ENCODE data around the gene ZNF417.
"Not testable (repeated sequence)": the region's sequence is repeated elsewhere in the genome, so short reads cannot be mapped to it uniquely, and the experiment has no call there.

Gene ZNF417

GRCh38 chr19:57869655-57870054, 46.7 kb downstream of the ZNF417 start:
- DNase-seq (ENCODE audit: low spot score in 2 of 2); H3K27me3 Mint-ChIP-seq; ATAC-seq (ENCODE audit: low read depth); H3K4me1 Mint-ChIP-seq; H3K4me3 Mint-ChIP-seq; H3K27ac Mint-ChIP-seq; H3K9me3 Mint-ChIP-seq: not testable (repeated sequence)
- H3K36me3 Mint-ChIP-seq: peaks cover 45% of the 10 kb centered on the region

- H3K4me1 Mint-ChIP-seq: no peaks in the 10 kb centered on the region
- peaks cover 3% of the 10 kb centered on the region for H3K9me3 Mint-ChIP-seq
- no peak overlapping the region for H3K4me3 Mint-ChIP-seq
- no peaks in the 10 kb centered on the region for H3K27me3 Mint-ChIP-seq
- no peak overlapping the region for H3K27ac Mint-ChIP-seq
- H3K36me3 Mint-ChIP-seq: peaks cover 35% of the 10 kb centered on the region
- no peak for ATAC-seq (ENCODE audit: low read depth)
- DNase-seq (ENCODE audit: low spot score in 2 of 2): no peak
Measured at GRCh38 chr19:57867868-57868492, 48.4 kb downstream of the ZNF417 start.

Data from memory B cell (primary cell).